GOT3 (cell line): ENCODE data around the gene WSB1.
A peak's percentile ranks its signal among the peaks of the same experiment; 100 is the strongest.
"Not testable (repeated sequence)": the region's sequence is repeated elsewhere in the genome, so short reads cannot be mapped to it uniquely, and the experiment has no call there.

Source experiments
- DNase-seq: peaks from one replicate; lab custom pipeline; 2025; ENCODE audit warnings: mixed read lengths; lab: John Stamatoyannopoulos, UW

The WSB1 gene

GRCh38 chr17:27293898-27294688, at the start of gene WSB1:
WSB1 (plus strand) TSS chr17:27294114; CDS start chr17:27294396, 282 bp downstream.
- DNase-seq, result peak; percentile 79

DNA sequence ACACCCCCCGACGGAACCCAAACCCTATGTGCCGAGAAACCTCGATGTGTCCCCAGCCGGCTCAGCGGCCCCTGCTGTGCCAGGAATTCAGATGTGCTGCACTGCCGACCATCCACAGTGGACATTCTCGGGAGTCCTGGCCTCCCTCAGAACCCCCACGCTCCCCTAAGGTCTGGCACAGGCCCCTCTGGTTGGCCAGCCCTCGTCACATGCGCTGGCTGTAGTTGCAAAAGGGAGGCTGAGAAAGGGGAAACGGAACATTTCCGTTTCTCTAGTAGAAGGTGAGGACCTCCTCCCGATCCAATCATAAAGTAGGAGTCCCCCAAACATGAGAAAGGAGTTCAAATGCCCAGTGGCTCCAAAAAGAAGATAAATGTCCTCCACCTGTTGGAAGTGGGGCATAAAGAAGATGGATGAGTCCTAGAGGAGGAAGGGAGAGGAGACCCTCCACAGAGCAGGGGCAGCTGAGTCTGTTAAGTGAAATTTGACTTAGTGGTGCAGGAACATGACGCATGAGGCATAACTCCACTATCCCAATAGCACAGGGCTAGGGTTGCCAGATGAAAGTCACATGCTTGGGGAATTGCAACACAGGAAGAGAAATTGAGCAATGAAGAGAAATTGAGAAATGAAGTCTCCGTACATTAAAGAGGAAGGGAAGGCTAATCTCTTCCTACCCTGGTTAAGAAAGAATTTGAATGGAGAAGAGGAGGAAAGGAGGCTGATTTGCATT, 49.3 kb upstream of the WSB1 start:
- DNase-seq, result no peak

GRCh38 chr17:27245230-27245696, 48.7 kb upstream of the WSB1 start:
- peak; percentile 17 for DNase-seq

GRCh38 chr17:27246537-27246936, 47.4 kb upstream of the WSB1 start:
- no peak for DNase-seq

DNA sequence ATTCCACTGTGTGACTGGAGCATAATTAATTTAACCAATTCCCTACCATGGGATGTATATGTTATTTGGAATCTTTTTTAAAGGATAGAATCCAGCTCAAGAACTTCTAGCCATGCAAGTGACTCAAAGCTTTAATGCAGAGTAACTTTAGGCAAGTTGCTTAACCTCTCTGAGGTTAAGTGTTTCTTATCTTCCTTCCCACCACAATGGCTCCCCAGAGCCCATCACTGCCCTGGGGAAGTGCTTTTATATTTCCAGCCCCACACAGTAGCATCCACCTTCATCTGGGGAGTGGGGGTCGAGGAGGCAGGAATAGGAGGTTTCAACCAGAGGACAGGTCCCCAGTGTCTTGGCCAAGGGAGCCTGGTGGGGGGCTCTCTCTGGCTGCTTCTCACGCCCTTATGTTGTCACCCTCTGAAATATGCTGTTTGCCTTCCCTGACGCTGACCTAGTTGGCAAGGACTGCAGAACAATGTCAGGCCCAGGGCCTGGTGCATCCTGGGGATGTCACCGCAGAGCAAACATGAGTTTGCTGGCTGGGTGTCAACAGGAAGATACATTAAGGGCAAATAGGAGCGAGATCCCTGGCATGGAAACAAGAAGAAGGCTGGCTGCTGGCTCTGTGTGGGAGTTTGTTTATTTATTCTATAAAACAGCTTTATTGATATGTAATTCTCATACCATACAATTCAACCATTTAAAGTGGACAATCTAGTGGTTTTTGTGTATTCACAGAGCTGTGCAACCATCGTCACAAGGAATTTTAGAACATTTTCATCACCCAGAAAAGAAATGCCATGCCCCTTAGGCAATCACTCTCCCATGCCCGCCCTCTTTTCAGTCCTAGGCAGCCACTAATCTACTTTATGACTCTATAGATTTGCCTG, 46.6 kb upstream of the WSB1 start:
- peak; percentile 39 for DNase-seq

DNA sequence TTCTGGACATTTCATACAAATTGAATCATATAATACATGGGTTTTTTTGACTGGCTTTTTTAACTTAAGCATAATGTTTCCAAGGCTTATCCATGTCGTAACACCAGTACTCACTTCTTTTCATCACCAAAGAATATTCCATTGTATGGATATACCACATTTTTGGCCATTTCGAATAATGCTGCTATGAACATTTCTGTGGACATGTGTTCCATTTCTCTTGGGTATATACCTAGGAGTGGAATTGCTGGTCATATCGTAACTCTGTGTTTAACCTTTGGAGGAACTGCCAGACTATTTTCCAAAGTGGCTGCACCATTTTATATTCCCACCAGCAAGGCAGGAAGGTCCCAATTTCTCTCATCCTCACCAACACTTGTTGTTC, 46.0 kb upstream of the WSB1 start:
- DNase-seq, result no peak

DNA sequence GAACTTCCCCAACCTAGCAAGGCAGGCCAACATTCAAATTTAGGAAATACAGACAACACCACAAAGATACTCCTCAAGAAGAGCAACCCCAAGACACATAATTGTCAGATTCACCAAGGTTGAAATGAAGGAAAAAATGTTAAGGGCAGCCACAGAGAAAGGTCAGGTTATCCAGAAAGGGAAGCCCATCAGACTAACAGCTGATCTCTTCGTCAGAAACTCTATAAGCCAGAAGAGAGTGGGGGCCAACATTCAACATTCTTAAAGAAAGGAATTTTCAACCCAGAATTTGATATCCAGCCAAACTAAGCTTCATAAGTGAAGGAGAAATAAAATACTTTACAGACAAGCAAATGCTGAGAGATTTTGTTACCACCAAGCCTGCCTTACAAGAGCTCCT, 43.1 kb upstream of the WSB1 start:
- not testable (repeated sequence) for DNase-seq

DNA sequence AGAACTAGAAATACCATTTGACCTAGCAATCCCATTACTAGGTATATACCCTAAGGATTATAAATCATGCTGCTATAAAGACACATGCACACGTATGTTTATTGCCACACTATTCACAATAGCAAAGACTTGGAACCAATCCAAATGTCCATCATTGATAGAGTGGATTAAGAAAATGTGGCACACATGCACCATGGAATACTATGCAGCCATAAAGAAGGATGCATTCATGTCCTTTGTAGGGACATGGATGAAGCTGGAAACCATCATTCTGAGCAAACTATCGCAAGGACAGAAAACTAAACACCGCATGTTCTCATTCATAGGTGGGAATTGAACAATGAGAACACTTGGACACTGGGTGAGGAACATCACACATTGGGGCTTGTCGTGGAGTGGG, 39.1 kb upstream of the WSB1 start:
- DNase-seq, result not testable (repeated sequence)

GRCh38 chr17:27256225-27257030, 37.5 kb upstream of the WSB1 start:
- DNase-seq, result no peak

GRCh38 chr17:27257031-27257357, 36.9 kb upstream of the WSB1 start:
- no peak for DNase-seq

DNA sequence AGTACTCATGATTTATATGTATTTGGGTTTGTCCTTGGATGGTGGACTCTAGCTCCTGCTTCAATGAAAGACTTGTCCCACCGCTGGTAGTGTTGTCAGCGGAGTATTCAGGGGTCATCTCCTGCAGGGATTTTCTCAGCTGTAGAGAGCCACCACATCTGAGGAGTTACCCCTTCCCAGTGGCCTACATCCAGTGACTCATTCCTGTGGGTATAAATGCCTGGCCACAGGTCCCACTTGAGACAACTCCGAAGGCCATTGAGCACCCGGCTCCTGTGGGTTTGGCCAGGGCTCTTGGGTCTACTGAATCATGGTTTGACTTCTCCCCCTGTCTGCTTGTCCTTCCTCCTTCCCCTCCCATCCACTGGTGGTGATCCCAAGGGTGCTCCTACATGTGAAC, 34.6 kb upstream of the WSB1 start:
- DNase-seq, result no peak

DNA sequence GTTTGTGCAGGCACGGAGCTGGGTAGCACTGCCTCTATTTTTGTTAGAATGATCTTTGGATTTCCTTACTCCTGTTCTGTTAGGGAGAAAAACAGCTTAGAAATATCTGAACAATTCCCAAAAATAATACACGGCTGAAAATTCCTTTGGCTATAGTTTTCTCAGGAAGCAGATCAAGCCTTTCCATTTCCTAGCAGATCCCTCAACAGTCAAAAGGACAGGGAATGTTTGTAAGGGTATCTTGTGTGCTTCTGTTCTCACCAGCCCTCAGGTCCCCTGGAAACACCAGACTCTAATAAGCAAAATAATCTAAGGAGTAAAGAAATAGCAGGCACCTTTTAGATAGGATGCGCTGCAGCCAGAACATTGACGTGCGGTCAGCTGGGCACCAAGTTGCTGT, 30.5 kb upstream of the WSB1 start:
- no peak for DNase-seq

DNA sequence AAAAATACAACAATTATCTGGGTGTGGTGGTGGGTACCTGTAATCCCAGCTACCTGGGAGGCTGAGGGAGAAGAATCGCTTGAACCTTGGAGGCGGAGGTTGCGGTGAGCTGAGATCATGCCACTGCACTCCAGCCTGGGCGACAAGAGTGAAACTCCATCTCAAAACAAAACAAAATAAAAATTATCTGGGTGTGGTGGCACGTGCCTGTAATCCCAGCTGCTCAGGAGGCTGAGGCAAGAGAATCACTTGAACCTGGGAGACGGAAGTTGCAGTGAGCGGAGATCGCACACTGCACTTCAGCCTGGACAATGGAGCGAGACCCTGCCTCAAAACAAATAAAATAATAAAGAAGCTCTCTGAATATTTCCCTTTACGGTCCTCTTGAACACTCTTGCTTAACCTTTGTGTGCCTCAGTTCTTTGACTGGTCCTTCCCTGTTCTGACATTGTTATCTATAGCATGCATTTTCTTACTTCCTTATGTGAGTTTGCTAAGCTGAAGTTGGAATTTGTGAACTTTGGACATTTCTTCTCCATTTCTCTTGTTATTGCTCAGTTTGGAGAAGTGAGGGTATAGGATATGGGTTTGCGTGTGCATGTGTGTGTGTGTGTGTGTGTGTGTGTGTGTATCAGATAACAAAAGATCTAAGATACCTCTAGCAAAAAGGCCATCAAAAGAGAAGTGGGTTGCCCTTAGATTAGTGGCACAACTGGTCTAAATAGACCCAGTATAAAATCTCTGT, 29.7 kb upstream of the WSB1 start:
- no peak for DNase-seq

DNA sequence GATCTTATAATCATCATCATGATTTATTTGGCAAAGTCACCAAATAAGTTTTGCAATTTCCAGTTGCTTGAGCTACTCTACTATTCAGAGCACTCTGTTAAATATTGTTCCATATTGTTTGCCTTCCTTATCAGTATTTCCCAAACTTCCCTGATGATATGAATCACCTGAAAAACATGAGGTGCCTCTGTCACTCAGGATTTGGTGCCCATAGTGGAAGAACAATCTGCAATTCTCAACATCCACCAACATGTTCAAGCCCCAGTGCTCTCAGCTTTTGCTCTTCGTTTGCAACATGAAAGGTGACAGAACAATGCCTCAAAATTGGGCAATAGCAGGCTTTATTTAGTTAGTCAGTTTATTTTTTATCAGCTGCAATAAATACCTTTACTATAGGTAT, 28.6 kb upstream of the WSB1 start:
- DNase-seq, result no peak

DNA sequence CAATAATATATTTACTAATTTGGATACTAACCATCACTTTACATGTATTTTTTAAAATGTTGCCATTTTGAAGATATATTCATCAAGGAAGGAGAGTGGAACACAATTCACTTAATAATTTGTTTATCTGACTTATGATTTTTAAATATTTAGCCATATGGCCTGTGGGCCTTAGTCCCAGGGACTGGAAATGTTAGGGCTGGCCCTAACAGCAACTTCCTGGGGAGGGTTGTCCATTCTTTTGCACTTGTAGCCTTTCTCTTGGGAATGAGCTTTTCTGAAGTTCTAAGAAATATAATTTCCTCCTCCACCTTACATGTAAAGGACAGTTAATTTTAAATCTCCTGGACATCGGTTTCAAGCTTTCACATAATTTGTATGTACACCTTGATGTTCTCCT, 27.7 kb upstream of the WSB1 start:
- no peak for DNase-seq

DNA sequence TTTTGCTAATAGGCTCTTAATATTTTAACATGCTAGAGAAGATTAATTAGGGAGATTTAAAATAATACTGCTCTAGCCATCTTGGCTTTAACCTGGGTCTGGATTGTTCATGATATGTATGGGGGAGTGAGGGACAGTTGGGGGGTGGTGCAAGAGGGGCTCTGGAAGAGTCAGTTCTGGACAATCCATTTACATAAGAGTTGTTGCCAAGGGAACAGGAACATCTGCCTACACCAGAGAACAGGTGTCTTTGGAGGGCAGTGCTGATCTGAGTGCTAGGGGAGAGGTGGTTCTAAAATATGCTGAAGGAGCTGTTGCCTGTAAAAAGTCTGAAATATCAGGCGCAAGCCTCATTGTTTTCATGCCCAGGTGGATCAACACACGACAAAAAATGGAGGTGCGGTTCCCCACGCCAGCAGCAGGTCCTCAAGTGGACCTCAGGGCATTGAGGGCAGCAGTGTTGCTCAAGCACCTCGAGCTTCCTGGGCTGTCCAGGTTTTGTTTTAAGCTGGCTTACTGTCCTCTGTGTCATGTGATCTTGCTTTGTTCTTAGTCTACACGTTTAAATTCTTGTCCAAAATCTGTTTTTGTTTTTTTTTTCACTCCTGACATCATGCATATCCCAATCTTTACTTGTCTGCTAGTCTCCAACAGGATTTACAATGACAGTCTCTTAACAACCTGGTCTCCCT, 25.4 kb upstream of the WSB1 start:
- DNase-seq, result no peak

DNA sequence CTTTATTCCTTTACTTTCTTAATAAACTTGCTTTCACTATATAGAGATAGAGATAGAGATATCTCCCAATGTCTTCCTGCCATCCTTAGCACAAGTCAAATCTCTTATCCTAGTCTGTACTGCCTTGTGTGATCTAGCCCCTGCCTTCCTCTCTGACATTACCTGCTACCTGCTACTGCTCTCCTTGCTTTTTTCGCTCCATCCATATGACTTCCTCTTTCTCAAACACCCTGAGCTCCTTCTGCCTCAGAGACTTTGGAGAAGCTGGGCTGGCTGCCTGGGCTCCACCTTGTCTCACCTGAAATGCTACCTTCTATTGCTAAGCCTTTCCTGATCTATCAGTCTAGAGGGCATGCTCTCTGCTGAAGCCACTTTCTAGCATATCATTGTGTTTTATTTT, 24.7 kb upstream of the WSB1 start:
- DNase-seq, result no peak

GRCh38 chr17:27269974-27270373, 23.9 kb upstream of the WSB1 start:
- no peak for DNase-seq

- no peak for DNase-seq
These were observed 17.2 kb upstream of the WSB1 start for GRCh38 chr17:27276653-27277156.

DNA sequence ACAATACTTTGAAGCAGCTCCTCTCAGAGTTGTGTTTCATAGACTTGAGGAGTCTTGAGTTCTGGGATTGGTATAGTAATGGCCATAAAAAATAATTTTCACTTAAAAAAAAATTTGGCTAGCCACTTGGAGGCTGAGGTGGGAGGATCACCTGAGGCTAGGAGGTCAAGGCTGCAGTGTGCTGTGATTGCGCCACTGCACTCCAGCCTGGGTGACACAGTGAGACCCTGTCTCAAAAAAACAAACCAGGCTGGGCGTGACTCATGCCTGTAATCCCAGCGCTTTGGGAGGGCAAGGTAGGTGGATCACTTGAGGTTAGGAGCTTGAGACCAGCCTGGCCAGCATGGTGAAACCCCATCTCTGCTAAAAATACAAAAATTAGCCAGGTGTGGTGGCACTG, 14.8 kb upstream of the WSB1 start:
- not testable (repeated sequence) for DNase-seq
